D721Med (cell line): ENCODE data around the gene BNC2.

ENCODE experiments used
- DNase-seq: peaks from one replicate; pipeline ENCODE4 v3.0.0; 2011; ENCODE audit warnings: low spot score; ENCODE audit not compliant: insufficient read length
- FAIRE-seq: peaks from 2 replicates; lab custom pipeline; 2011; peaks lifted over from hg19 to GRCh38; lab: Jason Lieb, UNC
- CTCF ChIP-seq: IDR thresholded peaks from 2 replicates; pipeline ENCODE4 v1.5.1; 2012; ENCODE audit warnings: mild to moderate bottlenecking, control low read depth; ENCODE audit not compliant: insufficient read depth; ENCODE audit errors: missing control alignments

BNC2 gene

DNA sequence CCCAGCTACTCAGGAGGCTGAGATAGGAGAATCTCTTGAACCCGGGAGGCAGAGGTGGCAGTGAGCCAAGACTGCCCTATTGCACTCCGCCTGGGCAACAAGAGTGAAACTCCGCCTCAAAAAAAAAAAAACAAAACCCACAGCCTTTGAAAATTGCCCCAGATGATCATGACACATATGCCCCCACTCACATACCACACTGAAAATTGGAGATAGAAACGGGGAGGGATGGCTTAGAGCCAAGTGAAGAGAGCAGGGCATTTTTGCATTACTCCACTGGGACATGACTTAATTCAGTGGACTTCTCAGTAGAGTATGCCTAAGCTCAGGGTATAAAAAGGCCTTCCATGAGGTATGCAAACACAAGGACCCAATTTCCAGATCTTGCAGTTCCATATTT, 309.3 kb downstream of the BNC2 start:
- FAIRE-seq (no peak), DNase-seq (no peak)
- TF ChIP-seq CTCF: no peak

- TF ChIP-seq CTCF: no peak
- FAIRE-seq (no peak), DNase-seq (no peak)
Observed at GRCh38 chr9:16559418-16560188, 310.9 kb downstream of the BNC2 start.

DNA sequence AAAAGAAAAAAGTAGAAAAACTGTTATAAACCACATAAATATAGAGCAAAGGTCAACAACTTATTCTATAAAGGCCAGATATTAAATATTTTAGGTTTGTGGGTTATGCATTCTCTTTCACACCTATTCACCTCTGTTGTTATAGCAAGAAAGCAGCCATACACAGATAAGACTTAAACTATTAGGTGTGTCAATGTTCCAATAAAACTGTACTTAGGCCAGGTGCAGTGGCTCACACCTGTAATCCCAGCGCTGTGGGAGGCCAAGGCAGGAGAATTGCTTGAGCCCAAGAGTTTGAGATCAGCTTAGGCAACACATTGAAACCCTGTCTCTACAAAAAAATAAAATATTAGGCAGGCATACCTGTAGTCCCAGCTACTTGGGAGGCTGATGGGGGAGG, 314.7 kb downstream of the BNC2 start:
- TF ChIP-seq CTCF: no peak
- DNase-seq (no peak), FAIRE-seq (no peak)

- no peak for DNase-seq
- no peak for FAIRE-seq
- TF ChIP-seq CTCF: no peak
Observed at GRCh38 chr9:16553869-16554540, 316.5 kb downstream of the BNC2 start.

DNA sequence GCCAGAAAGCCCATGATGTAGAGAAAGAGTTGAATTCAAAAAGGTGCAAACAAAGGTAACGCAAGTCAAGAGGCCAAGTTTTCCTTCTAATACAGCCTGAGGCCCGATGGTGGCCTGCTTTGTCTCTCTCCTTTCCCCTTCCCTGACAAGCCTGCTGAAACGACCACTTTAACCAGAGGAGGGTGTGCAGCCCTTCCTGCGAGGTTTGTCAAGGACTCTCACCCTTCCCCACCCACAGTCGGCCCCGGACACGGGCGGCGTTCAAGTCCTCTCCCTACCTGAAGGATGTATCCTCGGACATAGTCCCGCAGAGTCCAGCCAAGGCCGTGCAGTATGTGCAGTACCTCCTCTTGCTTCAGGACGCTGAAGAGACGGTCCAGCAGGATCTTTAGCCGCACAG, 318.2 kb downstream of the BNC2 start:
- no peak for FAIRE-seq
- no peak for DNase-seq

DNA sequence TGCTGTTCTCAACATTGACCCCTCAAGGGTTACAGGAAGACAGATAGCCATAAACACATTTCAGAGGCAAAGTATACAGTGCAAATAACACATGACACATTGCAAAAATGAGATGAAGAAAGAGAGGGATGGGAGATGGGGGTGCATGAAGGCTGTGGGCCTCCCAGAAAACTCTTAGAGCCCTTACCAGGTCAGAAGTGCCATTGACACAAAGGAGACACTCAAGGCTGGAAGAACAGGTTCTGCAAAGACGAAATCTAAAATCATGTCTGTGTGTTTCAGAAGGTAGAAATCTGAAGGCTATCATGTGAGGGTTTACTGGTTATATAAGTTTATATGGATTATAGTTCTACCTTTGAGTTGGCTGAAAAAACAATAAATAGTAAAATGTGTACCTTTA, 318.8 kb downstream of the BNC2 start:
- FAIRE-seq (no peak), DNase-seq (no peak)

More for the DNA sequence above, 318.2 kb downstream of the BNC2 start:
- TF ChIP-seq CTCF: no peak

More for the DNA sequence above, 318.8 kb downstream of the BNC2 start:
- TF ChIP-seq CTCF: no peak
